Measurements from ENCODE around the gene ODAD3. TPM values are rescaled to one million over a fixed set of nuclear protein-coding genes. Genes with fewer than 3 reads are reported as not detected.
"Not testable (repeated sequence)": the region's sequence is repeated elsewhere in the genome, so short reads cannot be mapped to it uniquely, and the experiment has no call there.

Gene ODAD3
- total RNA-seq, 1 donor from 2014 or later = not detected

DNA sequence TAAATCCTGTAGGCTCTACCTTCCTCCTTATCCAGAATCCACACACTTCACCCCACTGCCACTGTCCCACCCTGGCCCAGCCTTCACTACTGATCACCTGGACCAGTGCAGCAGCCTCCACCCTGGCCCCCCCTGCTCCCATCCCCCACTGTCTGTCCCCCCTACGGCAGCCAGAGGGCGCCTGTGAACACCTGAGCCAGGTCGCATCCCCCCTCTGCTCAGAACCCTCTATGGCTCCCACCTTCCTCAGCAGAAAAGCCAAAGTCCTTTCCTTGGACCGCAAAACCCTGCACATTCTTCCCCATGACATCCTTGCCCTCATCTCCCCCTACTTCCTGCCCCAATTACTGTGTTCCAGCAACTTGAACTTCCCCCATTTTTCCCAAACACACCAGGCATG lies 25.3 kb upstream of the ODAD3 start:
- peak in 1 of 2 donors; percentile 21 for DNase-seq (ENCODE audit: low read depth in 2 of 2)

- not testable (repeated sequence) for DNase-seq (ENCODE audit: low read depth in 2 of 2)
These were observed 24.0 kb upstream of the ODAD3 start for GRCh38 chr19:11458912-11459311.

GRCh38 chr19:11458236-11458900 lies 23.4 kb upstream of the ODAD3 start:
- DNase-seq (ENCODE audit: low read depth in 2 of 2) = no peak

- DNase-seq (ENCODE audit: low read depth in 2 of 2) = no peak
These were observed 22.9 kb upstream of the ODAD3 start for GRCh38 chr19:11457831-11458230.

DNA sequence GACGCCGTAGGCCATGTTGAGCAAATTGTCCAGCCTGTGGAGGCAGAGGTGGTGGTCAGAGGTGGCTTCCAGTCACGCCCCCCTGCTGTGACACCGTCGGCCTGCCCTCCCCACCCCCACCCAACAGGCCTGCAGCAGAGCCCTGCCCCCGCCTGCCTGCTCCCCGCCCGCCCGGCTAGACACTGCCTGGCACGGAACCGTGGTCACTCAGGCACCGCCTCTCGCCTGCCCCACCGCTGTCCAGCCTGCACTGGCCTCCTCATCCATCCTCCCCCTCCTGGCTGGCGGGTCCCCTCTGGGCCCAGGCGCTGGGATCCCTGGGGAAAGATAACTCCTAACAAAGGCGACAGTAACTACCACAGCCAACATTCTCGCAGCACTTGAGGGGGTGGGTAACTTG lies 22.2 kb upstream of the ODAD3 start:
- DNase-seq (ENCODE audit: low read depth in 2 of 2) = no peak

DNA sequence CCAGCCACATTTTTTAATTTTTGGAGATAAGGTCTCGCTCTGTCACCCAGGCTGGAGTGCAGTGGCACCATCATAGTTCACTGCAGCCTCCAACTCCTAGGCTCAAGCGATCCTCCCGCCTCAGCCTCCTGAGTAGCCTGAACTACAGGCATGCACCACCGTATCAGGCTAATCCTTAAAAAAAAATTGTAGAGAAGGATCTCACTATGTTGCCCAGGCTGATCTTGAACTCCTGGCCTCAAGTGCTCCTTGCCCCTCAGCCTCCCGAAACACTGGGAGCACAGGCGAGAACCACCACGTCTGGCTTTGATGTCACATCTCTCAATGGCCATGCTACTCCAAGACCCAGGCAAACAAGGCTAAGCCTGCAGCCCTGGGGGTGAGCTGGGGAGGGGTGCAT lies 21.7 kb upstream of the ODAD3 start:
- no peak for DNase-seq (ENCODE audit: low read depth in 2 of 2)

- DNase-seq (ENCODE audit: low read depth in 2 of 2) = not testable (repeated sequence)
These were observed 20.3 kb upstream of the ODAD3 start for GRCh38 chr19:11455233-11455554.

GRCh38 chr19:11453468-11454341 lies 18.8 kb upstream of the ODAD3 start:
- no peak for DNase-seq (ENCODE audit: low read depth in 2 of 2)

DNA sequence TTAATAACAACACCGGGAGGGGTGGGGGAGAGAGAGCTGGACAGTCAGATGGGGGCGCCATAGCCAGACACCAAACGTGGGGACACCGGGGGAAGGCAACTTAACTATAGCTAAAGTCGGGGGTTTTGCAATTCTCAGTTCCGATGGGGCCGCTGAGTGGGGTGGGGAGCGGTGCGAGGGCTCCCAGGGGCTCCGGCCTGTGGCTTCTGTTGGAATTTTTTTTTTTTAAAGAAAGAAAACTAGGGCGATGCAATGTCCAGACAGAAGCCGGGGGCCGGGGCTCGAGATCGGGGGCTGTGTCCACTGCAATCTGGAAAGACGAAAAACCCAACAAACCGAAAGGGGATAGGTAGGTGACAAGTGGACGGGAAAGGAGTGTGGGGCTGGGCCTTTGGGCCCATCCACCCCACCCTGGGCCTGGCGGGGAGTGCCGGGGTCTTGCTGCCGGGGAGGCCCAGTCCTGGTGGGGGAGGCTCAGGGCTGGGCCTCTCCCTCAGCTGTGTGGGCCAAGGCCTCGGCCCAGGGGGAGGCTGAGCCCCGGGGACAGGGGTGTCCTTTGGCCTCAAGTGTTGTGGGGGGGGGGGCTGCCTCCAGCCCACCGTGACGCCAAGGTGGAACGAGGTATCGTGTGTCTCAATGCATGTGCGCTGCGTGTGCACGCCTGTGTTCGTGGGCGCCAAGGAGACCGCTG lies 17.8 kb upstream of the ODAD3 start:
- no peak for DNase-seq (ENCODE audit: low read depth in 2 of 2)

GRCh38 chr19:11451871-11452619 lies 17.1 kb upstream of the ODAD3 start:
- DNase-seq (ENCODE audit: low read depth in 2 of 2) = no peak

DNA sequence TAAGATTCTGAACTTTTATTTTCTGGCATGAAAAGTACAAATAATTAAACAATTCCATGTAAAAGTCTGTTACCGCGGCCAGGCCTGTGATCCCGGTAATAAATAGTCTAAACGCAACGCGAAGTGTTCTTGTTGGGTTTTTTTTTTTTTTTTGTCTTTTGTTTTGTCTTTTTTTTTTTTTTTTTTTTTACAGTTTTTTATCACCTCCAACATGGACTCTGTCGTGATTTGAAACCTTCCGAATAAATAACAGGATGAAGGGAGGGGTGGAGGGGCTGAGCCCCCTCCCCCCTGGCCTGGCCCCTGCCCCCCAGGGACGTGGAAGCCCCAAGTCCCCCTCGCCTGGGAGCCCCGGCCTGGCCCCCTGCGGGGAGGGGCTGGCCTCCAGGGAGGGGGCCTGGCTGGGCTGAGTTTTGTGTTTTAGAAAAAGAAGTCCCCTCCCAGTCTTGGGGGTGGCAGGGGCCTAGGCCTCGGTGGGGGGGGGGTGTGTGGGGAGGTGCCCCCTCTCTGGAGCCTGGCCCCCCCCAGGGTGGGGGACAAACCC lies 16.5 kb upstream of the ODAD3 start:
- DNase-seq (ENCODE audit: low read depth in 2 of 2) = no peak

DNA sequence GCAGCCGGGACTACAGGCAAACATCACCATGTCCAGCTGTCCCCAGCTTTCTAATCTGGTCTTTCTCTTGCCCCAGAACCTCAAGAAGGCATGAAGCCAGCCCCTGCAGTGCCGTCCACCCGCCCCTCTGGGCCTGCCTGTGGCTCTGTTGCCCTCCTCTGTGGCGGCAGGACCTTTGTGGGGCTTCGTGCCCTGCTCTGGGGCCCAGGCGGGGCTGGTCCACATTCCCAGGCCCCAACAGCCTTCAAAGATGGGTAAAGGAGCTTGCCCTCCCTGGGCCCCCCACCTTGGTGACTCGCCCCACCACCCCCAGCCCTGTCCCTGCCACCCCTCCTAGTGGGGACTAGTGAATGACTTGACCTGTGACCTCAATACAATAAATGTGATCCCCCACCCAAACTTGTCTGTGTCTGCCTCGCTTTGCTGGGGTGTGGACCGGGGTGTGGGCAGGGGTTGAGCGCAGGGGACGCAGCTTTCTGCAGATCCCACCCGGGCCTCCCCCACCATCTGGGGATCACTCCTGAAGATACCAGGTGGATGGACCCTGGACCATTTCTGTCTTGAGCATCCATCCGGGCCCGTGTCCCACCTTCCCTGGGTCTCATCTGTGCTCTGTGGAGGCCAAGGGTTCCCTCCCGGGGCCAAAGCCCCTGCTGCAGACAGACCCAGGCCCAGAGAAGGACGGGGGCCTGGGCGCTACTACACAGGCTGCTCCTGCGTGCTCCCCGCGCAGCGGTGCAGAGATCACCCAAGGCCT lies 15.8 kb upstream of the ODAD3 start:
- DNase-seq (ENCODE audit: low read depth in 2 of 2) = no peak

DNA sequence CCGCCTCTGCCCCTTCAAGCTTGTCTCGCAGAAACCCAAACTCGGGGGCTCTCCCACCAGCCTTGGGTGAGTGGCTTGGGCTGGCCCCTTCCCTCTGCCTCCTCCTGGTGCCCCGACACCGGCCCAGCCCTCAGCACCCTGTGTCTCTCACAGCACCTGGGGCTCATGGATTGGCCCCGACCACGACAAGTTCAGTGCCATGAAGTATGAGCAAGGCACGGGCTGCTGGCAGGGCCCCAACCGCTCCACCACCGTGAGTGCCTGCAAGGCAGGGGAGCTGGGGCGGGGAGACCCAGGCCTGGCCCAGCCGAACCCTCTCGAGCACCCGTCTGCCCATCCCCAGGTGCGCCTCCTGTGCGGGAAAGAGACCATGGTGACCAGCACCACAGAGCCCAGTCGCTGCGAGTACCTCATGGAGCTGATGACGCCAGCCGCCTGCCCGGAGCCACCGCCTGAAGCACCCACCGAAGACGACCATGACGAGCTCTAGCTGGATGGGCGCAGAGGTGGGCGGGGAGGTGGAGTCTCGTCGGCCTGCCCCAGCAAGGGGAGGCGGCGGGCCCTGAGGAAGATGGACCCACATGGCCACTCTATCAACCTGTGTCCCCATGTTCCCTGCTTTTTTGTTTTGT lies 14.1 kb upstream of the ODAD3 start:
- DNase-seq (ENCODE audit: low read depth in 2 of 2) = no peak

GRCh38 chr19:11448410-11448809 lies 13.5 kb upstream of the ODAD3 start:
- no peak for DNase-seq (ENCODE audit: low read depth in 2 of 2)

GRCh38 chr19:11447347-11448262 lies 12.7 kb upstream of the ODAD3 start:
- DNase-seq (ENCODE audit: low read depth in 2 of 2) = no peak

GRCh38 chr19:11446652-11447301 lies 11.9 kb upstream of the ODAD3 start:
- peak; percentile 40 to 65 for DNase-seq (ENCODE audit: low read depth in 2 of 2)

DNA sequence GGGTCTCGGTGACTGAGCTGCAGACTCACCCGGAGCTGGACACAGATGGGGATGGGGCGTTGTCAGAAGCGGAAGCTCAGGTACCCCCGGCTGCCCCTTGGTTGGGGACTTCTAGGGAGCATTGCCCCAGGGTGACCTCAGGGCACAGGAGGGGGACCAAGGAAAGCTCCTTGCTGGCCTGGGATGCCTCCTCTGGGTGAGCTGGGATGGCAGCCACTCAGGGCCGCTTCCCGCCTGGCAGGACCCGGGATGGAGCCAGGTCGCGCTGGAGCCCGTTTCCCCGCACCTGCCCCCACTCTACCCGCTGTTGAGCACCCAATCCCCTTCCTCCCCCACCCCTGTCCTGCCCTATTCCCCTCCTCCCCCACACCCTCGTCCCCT lies 11.3 kb upstream of the ODAD3 start:
- no peak for DNase-seq (ENCODE audit: low read depth in 2 of 2)

DNA sequence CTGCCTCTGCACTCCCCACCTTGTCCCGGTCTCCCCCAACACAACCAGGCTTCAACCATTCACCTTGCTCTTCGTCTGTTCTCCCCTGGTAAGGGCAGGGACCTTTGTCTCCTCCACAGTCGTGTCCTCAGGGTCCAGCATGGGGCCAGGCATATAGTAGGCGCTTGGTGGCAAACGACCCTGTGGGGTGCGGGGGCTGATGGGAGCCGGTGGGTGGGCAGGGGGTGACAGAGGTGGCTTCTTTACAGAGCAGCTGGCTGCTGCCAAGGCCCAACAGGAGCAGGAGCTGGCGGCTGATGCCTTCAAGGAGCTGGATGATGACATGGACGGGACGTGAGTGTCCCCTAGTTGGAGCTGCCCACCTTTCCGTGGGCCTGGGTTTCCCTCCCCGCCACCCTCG lies 10.2 kb upstream of the ODAD3 start:
- DNase-seq (ENCODE audit: low read depth in 2 of 2) = no peak

GRCh38 chr19:11444059-11444458 lies 9.1 kb upstream of the ODAD3 start:
- DNase-seq (ENCODE audit: low read depth in 2 of 2) = no peak

Data from lung microvascular endothelial cell (primary cell).